IMR-90 (cell line): ENCODE data around the gene ATOH8. TPM values are rescaled to one million over a fixed set of nuclear protein-coding genes. Genes with fewer than 3 reads are reported as not detected.

ENCODE experiments used
- ATAC-seq: fragments of 200-7000 bp; cut with Tn5 transposase; 2 replicates; pipeline ENCODE4 v1.9.1; 2020; ENCODE audit warnings: low read depth, mild to moderate bottlenecking, moderate library complexity
- BruUV-seq: library from RNA; stranded (reverse); fragments of 400-500 nt; replicated peaks from 2 replicates; lab custom pipeline; 2021; lab: Mats Ljungman, UMichigan
- CTCF ChIA-PET: fragments of 300-600 bp; formaldehyde crosslinking; extraction: SDS; loops from one replicate; lab custom pipeline; 2021; ENCODE audit warnings: antibody characterized with exemption; lab: Yijun Ruan, JAX
- POLR2A ChIA-PET: fragments of 300-600 bp; sonication (Branson Sonifier 250); formaldehyde crosslinking; loops from one replicate; lab custom pipeline; 2022; ENCODE audit warnings: antibody characterized with exemption; ENCODE audit not compliant: unreplicated experiment; lab: Charles Lee
- DNase-seq: peaks from one replicate; pipeline ENCODE4 v3.0.0; 2013
- H2AFZ ChIP-seq: replicated peaks from 2 replicates; pipeline ENCODE3; 2013; ENCODE audit warnings: low read length, mild to moderate bottlenecking; ENCODE audit not compliant: poor library complexity
- H2AK5ac ChIP-seq: 2 replicates; pipeline ENCODE4 v1.6.1; 2013; ENCODE audit warnings: low read depth, low read length, inconsistent platforms
- H2AK9ac ChIP-seq: replicated peaks from 2 replicates; pipeline ENCODE3; 2013; ENCODE audit warnings: mild to moderate bottlenecking, low read depth, low read length, moderate library complexity; ENCODE audit not compliant: poor library complexity
- H2BK120ac ChIP-seq: 2 replicates; pipeline ENCODE4 v1.6.1; 2013; ENCODE audit warnings: low read depth, low read length, inconsistent platforms
- H2BK15ac ChIP-seq: 3 replicates; pipeline ENCODE4 v1.6.1; 2013; ENCODE audit warnings: low read depth, low read length, inconsistent platforms
- H2BK20ac ChIP-seq: 2 replicates; pipeline ENCODE4 v1.6.1; 2013; ENCODE audit warnings: low read depth, mild to moderate bottlenecking, inconsistent platforms, low read length, moderate library complexity
- H2BK5ac ChIP-seq: 2 replicates; pipeline ENCODE4 v1.6.1; 2013; ENCODE audit warnings: mild to moderate bottlenecking, low read depth, low read length, inconsistent platforms; ENCODE audit not compliant: poor library complexity, severe bottlenecking
- H3K14ac ChIP-seq: replicated peaks from 2 replicates; pipeline ENCODE4 v1.6.1; 2013; ENCODE audit warnings: low read depth, low read length, inconsistent platforms
- H3K18ac ChIP-seq: 2 replicates; pipeline ENCODE4 v1.6.1; 2013; ENCODE audit warnings: low read depth, low read length, control low read depth
- H3K23ac ChIP-seq: 2 replicates; pipeline ENCODE4 v1.6.1; 2013; ENCODE audit warnings: low read depth, low read length, inconsistent platforms
- H3K27ac ChIP-seq: 2 replicates; pipeline ENCODE4 v1.5.1; 2013; ENCODE audit warnings: mild to moderate bottlenecking, control low read depth, low read length; ENCODE audit not compliant: insufficient read depth
- H3K27me3 ChIP-seq: 2 replicates; pipeline ENCODE4 v1.6.1; 2013; ENCODE audit warnings: low read length; ENCODE audit not compliant: control insufficient read depth, insufficient read depth
- H3K36me3 ChIP-seq: 2 replicates; pipeline ENCODE4 v1.6.1; 2013; ENCODE audit warnings: low read length, mixed read lengths; ENCODE audit not compliant: control insufficient read depth, insufficient read depth
- H3K4ac ChIP-seq: 2 replicates; pipeline ENCODE4 v1.6.1; 2013; ENCODE audit warnings: low read depth, low read length, inconsistent platforms
- H3K4me1 ChIP-seq: 2 replicates; pipeline ENCODE4 v1.6.1; 2013; ENCODE audit warnings: low read length, mixed read lengths; ENCODE audit not compliant: control insufficient read depth, insufficient read depth
- H3K4me2 ChIP-seq: 2 replicates; pipeline ENCODE4 v1.6.1; 2013; ENCODE audit warnings: low read depth, mild to moderate bottlenecking, control low read depth, low read length, moderate library complexity
- H3K4me3 ChIP-seq: 2 replicates; pipeline ENCODE4 v1.5.1; 2013; ENCODE audit warnings: low read depth, mild to moderate bottlenecking, control low read depth, low read length, moderate library complexity; ENCODE audit not compliant: insufficient read depth
- H3K56ac ChIP-seq: 2 replicates; pipeline ENCODE4 v1.6.1; 2013; ENCODE audit warnings: low read length, inconsistent platforms; ENCODE audit not compliant: insufficient read depth; ENCODE audit errors: extremely low read depth
- H3K79me1 ChIP-seq, 2 experiments: 2 replicates each; pipeline ENCODE4 v1.6.1; 2013; ENCODE audit warnings: low read length in 2 of 2, inconsistent platforms in 1 of 2, low read depth in 1 of 2
- H3K9ac ChIP-seq: 2 replicates; pipeline ENCODE4 v1.6.1; 2013; ENCODE audit warnings: low read depth, low read length, control low read depth
- H3K9me1 ChIP-seq: 2 replicates; pipeline ENCODE4 v1.6.1; 2013; ENCODE audit warnings: low read length, inconsistent platforms; ENCODE audit not compliant: insufficient read depth
- H3K9me3 ChIP-seq: 2 replicates; pipeline ENCODE4 v1.6.1; 2013; ENCODE audit warnings: low read length; ENCODE audit not compliant: control insufficient read depth, insufficient read depth
- H4K20me1 ChIP-seq: 2 replicates; pipeline ENCODE4 v1.6.1; 2013; ENCODE audit warnings: low read length, inconsistent platforms; ENCODE audit not compliant: insufficient read depth
- H4K5ac ChIP-seq: 2 replicates; pipeline ENCODE4 v1.6.1; 2013; ENCODE audit warnings: mild to moderate bottlenecking, low read depth, low read length, control low read depth
- H4K8ac ChIP-seq, 2 experiments: 2 replicates each; pipeline ENCODE4 v1.6.1; 2013; ENCODE audit warnings: low read depth in 2 of 2, low read length in 2 of 2, control low read depth in 1 of 2, inconsistent platforms in 1 of 2
- H4K91ac ChIP-seq: 2 replicates; pipeline ENCODE4 v1.6.1; 2013; ENCODE audit warnings: low read depth, low read length, inconsistent platforms; ENCODE audit not compliant: insufficient read depth
- BHLHE40 ChIP-seq: fragments of 150-350 bp; IDR thresholded peaks from 2 replicates; pipeline ENCODE4 v1.6.1; 2016; ENCODE audit warnings: mild to moderate bottlenecking, low read depth, low read length
- CEBPB ChIP-seq: IDR thresholded peaks from 2 replicates; pipeline ENCODE4 v1.6.1; 2012; ENCODE audit warnings: low read depth, low read length, improper control_type of control experiment
- CHD1 ChIP-seq: IDR thresholded peaks from 2 replicates; pipeline ENCODE4 v1.6.1; 2012; ENCODE audit warnings: low read depth, low read length, improper control_type of control experiment
- CTCF ChIP-seq: conservative IDR thresholded peaks from 2 replicates; pipeline ENCODE4 v1.5.1; 2012; ENCODE audit warnings: mild to moderate bottlenecking, low read depth, low read length, improper control_type of control experiment
- ELK1 ChIP-seq: fragments of 150-350 bp; IDR thresholded peaks from 2 replicates; pipeline ENCODE4 v1.6.1; 2016; ENCODE audit warnings: low read depth, mild to moderate bottlenecking, low read length, moderate library complexity, borderline replicate concordance
- FOS ChIP-seq: fragments of 150-350 bp; IDR thresholded peaks from 2 replicates; pipeline ENCODE4 v1.6.1; 2016; ENCODE audit warnings: low read depth, low read length
- MAFK ChIP-seq: IDR thresholded peaks from 2 replicates; pipeline ENCODE4 v1.6.1; 2012; ENCODE audit warnings: low read depth, low read length, improper control_type of control experiment
- MAZ ChIP-seq: IDR thresholded peaks from 2 replicates; pipeline ENCODE4 v1.6.1; 2012; ENCODE audit warnings: low read depth, mild to moderate bottlenecking, low read length, improper control_type of control experiment, moderate library complexity, borderline replicate concordance
- MXI1 ChIP-seq: IDR thresholded peaks from 2 replicates; pipeline ENCODE4 v1.6.1; 2012; ENCODE audit warnings: low read depth, mild to moderate bottlenecking, low read length, moderate library complexity, borderline replicate concordance
- NFE2L2 ChIP-seq: fragments of 150-350 bp; IDR thresholded peaks from 2 replicates; pipeline ENCODE4 v1.6.1; 2016; ENCODE audit warnings: low read depth, mild to moderate bottlenecking, low read length
- POLR2A ChIP-seq: IDR thresholded peaks from 2 replicates; pipeline ENCODE4 v1.6.1; 2012; ENCODE audit warnings: mild to moderate bottlenecking, low read depth, low read length
- RAD21 ChIP-seq: IDR thresholded peaks from 2 replicates; pipeline ENCODE4 v1.6.1; 2012; ENCODE audit warnings: low read length, improper control_type of control experiment
- RCOR1 ChIP-seq: IDR thresholded peaks from 2 replicates; pipeline ENCODE4 v1.6.1; 2012; ENCODE audit warnings: mild to moderate bottlenecking, low read length, improper control_type of control experiment; ENCODE audit not compliant: insufficient replicate concordance
- RFX5 ChIP-seq: IDR thresholded peaks from 2 replicates; pipeline ENCODE4 v1.8.0; 2012; ENCODE audit warnings: low read depth, mild to moderate bottlenecking, low read length, moderate library complexity
- SMC3 ChIP-seq: fragments of 150-350 bp; IDR thresholded peaks from 2 replicates; pipeline ENCODE4 v1.6.1; 2016; ENCODE audit warnings: low read depth, mild to moderate bottlenecking, antibody characterized with exemption, low read length, moderate library complexity
- USF2 ChIP-seq: fragments of 150-350 bp; IDR thresholded peaks from 2 replicates; pipeline ENCODE4 v1.6.1; 2017; ENCODE audit warnings: mild to moderate bottlenecking, antibody characterized with exemption, low read length, low read depth
- WGBS, 2 experiments: methylation state at CpG; one replicate each; pipeline versions ENCODE4 v1.1.5 to v1.1.7; 2013; ENCODE audit warnings: missing lambda C conversion rate in 2 of 2; ENCODE audit not compliant: insufficient read length in 1 of 2; ENCODE audit errors: extremely low coverage in 2 of 2; 5-methylcytosine and 5-hydroxymethylcytosine counted together
- dilution Hi-C: fragments of 300-500 bp; cut with HindIII; formaldehyde crosslinking; loops from one replicate; pipeline ENCODE4 v1.14.3; 2018; ENCODE audit warnings: low sequenced_read_pairs; ENCODE audit not compliant: unreplicated experiment
- in situ Hi-C: fragments of 300-500 bp; cut with MboI; formaldehyde crosslinking; loops from 3 replicates; pipeline ENCODE4 v1.14.3; 2019; ENCODE audit warnings: low sequenced_read_pairs, inconsistent platforms, mixed read lengths
- intact Hi-C: fragments of 100-400 bp; cut with micrococcal nuclease; formaldehyde crosslinking; loops from 2 replicates; pipeline ENCODE4 v1.10.0; 2022
- polyA plus RNA-seq, 3 experiments: library from polyadenylated mRNA; depleted of rRNA; stranded (reverse); fragments of >200 nt; gene quantifications; 2 replicates each; pipeline ENCODE4 v1.2.3, GENCODE V29; 2012; ENCODE audit warnings: low replicate concordance in 1 of 3
- total RNA-seq: library from RNA; depleted of rRNA; stranded (reverse); fragments of >200 nt; gene quantifications from 2 replicates; pipeline ENCODE4 v1.2.3, GENCODE V29; 2012

ATOH8 gene
- total and polyA plus RNA-seq, 2 of the 4 experiments (the other 2 are of a cell fraction) = 7.9 to 9.0 TPM

- no peak overlapping the region for H4K8ac ChIP-seq
- H3K36me3 ChIP-seq = no peaks in the 10 kb centered on the region
- no peak overlapping the region for H3K4me3 ChIP-seq
- intact Hi-C loops = no loop called here
- ChIA-PET POLR2A (no interaction called here), CTCF (no interaction called here)
- in situ Hi-C loops = no loop called here
- TF ChIP-seq FOS (no peak), ELK1 (no peak), MXI1 (no peak), SMC3 (no peak), MAZ (no peak), BHLHE40 (no peak), RFX5 (no peak), USF2 (no peak), CTCF (no peak), MAFK (no peak), POLR2A (no peak), RCOR1 (no peak), CHD1 (no peak), NFE2L2 (no peak), CEBPB (no peak), RAD21 (no peak)
- ATAC-seq (no peak), DNase-seq (no peak)
- H3K18ac ChIP-seq = no peak overlapping the region
- no peak overlapping the region for H2BK20ac ChIP-seq
- H4K91ac ChIP-seq = no peak overlapping the region; the same call in 1 of the 2 replicates
- BruUV-seq = no TSS peak
- peaks cover 20% of the 10 kb centered on the region for H3K4me1 ChIP-seq
- no peak overlapping the region for H3K27ac ChIP-seq
- no peaks in the 10 kb centered on the region for H3K9me3 ChIP-seq
- H3K14ac ChIP-seq = no peak overlapping the region
- no peak overlapping the region for H2AK9ac ChIP-seq
- H3K56ac ChIP-seq = no peak overlapping the region
- H3K79me1 ChIP-seq = peaks cover 0 to 5% of the 10 kb centered on the region in 2 experiments; a peak in 1 of 4 replicates
- no peak overlapping the region for H2BK120ac ChIP-seq
- no peaks in the 10 kb centered on the region for H4K20me1 ChIP-seq
- H2AFZ ChIP-seq = no peak overlapping the region
- 92% methylated on average over 2 of the region's 3 CpGs; no CpG with 5 or more reads in 1 of the 2 experiments for WGBS, 2 experiments
- no peak overlapping the region for H3K4ac ChIP-seq
- H3K23ac ChIP-seq = no peak overlapping the region
- H3K27me3 ChIP-seq = no peaks in the 10 kb centered on the region
- dilution Hi-C loops = no loop called here
- no peak overlapping the region for H4K5ac ChIP-seq
- H3K9ac ChIP-seq = no peak overlapping the region
- H3K4me2 ChIP-seq = no peak overlapping the region
- peak overlapping the region; percentile 21; the same call in 1 of the 3 replicates for H2BK15ac ChIP-seq
- H2BK5ac ChIP-seq = no peak overlapping the region
- H2AK5ac ChIP-seq = 0 out of 2 replicates have a peak overlapping the region, but pooled peaks have one; percentile 18
- peaks cover 22% of the 10 kb centered on the region for H3K9me1 ChIP-seq
Measured at GRCh38 chr2:85807756-85808155, 54.0 kb downstream of the ATOH8 start.
